Measurements from ENCODE around the gene CUTA.
A peak's percentile ranks its signal among the peaks of the same experiment; 100 is the strongest.

CUTA gene

GRCh38 chr6:33417903-33418689, at the start of gene CUTA (continued):
- TF ChIP-seq ZBTB44 (tag by site-specific recombination; IDR thresholded peaks at IDR 0.05) = no peak
- TF ChIP-seq ZNF155 (tag by site-specific recombination; IDR thresholded peaks at IDR 0.05) = no peak
- no peak for TF ChIP-seq ZNF488 (tag by site-specific recombination; IDR thresholded peaks at IDR 0.05)
- TF ChIP-seq KLF10 (tag by site-specific recombination; IDR thresholded peaks at IDR 0.05) = peak; percentile 93
- peak; percentile 94 for TF ChIP-seq KLF9 (tag by site-specific recombination; IDR thresholded peaks at IDR 0.05; ENCODE audit: low read depth)
- TF ChIP-seq ATF2 (tag by site-specific recombination; IDR thresholded peaks at IDR 0.05; ENCODE audit: low read depth) = no peak
- TF ChIP-seq ZBTB48 (tag by site-specific recombination; IDR thresholded peaks at IDR 0.05) = peak; percentile 35; the same call in 1 of the 2 replicates
- TF ChIP-seq GLIS1 (tag by site-specific recombination; IDR thresholded peaks at IDR 0.05) = peak; percentile 72
- TF ChIP-seq ZFHX2 (tag by site-specific recombination; conservative IDR thresholded peaks at IDR 0.05) = peak; percentile 73
- peak; percentile 91; the same call in 1 of the 2 replicates for TF ChIP-seq ZNF580 (tag by site-specific recombination; IDR thresholded peaks at IDR 0.05)
- peak; percentile 79; the same call in 1 of the 2 replicates for TF ChIP-seq ZNF324 (tag by site-specific recombination; IDR thresholded peaks at IDR 0.05)
- peak; percentile 95 for TF ChIP-seq GLIS2 (tag by site-specific recombination; IDR thresholded peaks at IDR 0.05)
- peak; percentile 99 for TF ChIP-seq ZEB2 (tag by site-specific recombination; IDR thresholded peaks at IDR 0.05)
- no peak; the same call in 1 of the 2 replicates for TF ChIP-seq ZNF501 (tag by site-specific recombination; IDR thresholded peaks at IDR 0.05)
- no peak for TF ChIP-seq ZNF404 (tag by site-specific recombination; IDR thresholded peaks at IDR 0.05)
- TF ChIP-seq ZNF362 (tag by site-specific recombination; IDR thresholded peaks at IDR 0.05) = no peak
- TF ChIP-seq ZNF426 (tag by site-specific recombination; IDR thresholded peaks at IDR 0.05) = no peak
- no peak for TF ChIP-seq ZNF555 (tag by site-specific recombination; conservative IDR thresholded peaks at IDR 0.05)
- no peak for TF ChIP-seq BCL11B (tag by site-specific recombination; IDR thresholded peaks at IDR 0.05; ENCODE audit: low read depth)
- no peak for TF ChIP-seq ZNF350 (tag by site-specific recombination; IDR thresholded peaks at IDR 0.05)
- TF ChIP-seq SP2 (tag by site-specific recombination; IDR thresholded peaks at IDR 0.05) = peak; percentile 99
- peak; percentile 80 for TF ChIP-seq FEZF1 (tag by site-specific recombination; IDR thresholded peaks at IDR 0.05)
- no peak for TF ChIP-seq ZNF623 (tag by site-specific recombination; IDR thresholded peaks at IDR 0.05)
- TF ChIP-seq ZNF112 (tag by site-specific recombination; IDR thresholded peaks at IDR 0.05) = no peak
- peak; percentile 85 for TF ChIP-seq PATZ1 (tag by site-specific recombination; IDR thresholded peaks at IDR 0.05)
- no peak; the same call in 1 of the 2 replicates for TF ChIP-seq ZNF2 (tag by site-specific recombination; IDR thresholded peaks at IDR 0.05)
- peak; percentile 75 for TF ChIP-seq ZNF610 (tag by site-specific recombination; IDR thresholded peaks at IDR 0.05; ENCODE audit: borderline replicate concordance)
- no peak for TF ChIP-seq ZNF132 (tag by site-specific recombination; IDR thresholded peaks at IDR 0.05; ENCODE audit: borderline replicate concordance)
- TF ChIP-seq ZNF843 (tag by site-specific recombination; IDR thresholded peaks at IDR 0.05) = peak; percentile 47; the same call in 1 of the 2 replicates
- no peak for TF ChIP-seq MYNN (tag by site-specific recombination; IDR thresholded peaks at IDR 0.05; ENCODE audit: borderline replicate concordance)
- TF ChIP-seq ZNF776 (tag by site-specific recombination; IDR thresholded peaks at IDR 0.05; ENCODE audit: borderline replicate concordance) = no peak
- TF ChIP-seq ZNF26 (tag by site-specific recombination; IDR thresholded peaks at IDR 0.05) = no peak

Measured in HEK293 (cell line).